Activated T-helper 2 cell treated with anti-CD3 and anti-CD28 coated beads, Interferon-gamma antibody, Interleukin-2, Interleukin-4, amounts not matched to agents 10 μg/mL and 5 μg/mL and 100 μg/mL, durations not matched to agents 14 hours and 24 hours and 36 hours (primary cell): ENCODE data around the gene CLSTN2. TPM values are rescaled to one million over a fixed set of nuclear protein-coding genes. Genes with fewer than 3 reads are reported as not detected.

Experiments used
- DNase-seq: peaks from one replicate; pipeline ENCODE4 v3.0.0; 2021; ENCODE audit warnings: low spot score
- H3K27ac Mint-ChIP-seq: one replicate; pipeline ENCODE4 v1.8.0; 2021; ENCODE audit warnings: mixed read lengths
- H3K27me3 Mint-ChIP-seq: one replicate; pipeline ENCODE4 v1.8.0; 2021; ENCODE audit warnings: low read depth, mixed read lengths
- H3K36me3 Mint-ChIP-seq: one replicate; pipeline ENCODE4 v1.8.0; 2021; ENCODE audit warnings: low read depth, mixed read lengths
- H3K4me1 Mint-ChIP-seq: one replicate; pipeline ENCODE4 v1.8.0; 2021; ENCODE audit warnings: low read depth, mixed read lengths
- H3K4me3 Mint-ChIP-seq: one replicate; pipeline ENCODE4 v1.8.0; 2021; ENCODE audit warnings: low read depth, mild to moderate bottlenecking, moderate library complexity, mixed read lengths
- H3K9me3 Mint-ChIP-seq: one replicate; pipeline ENCODE4 v1.8.0; 2021; ENCODE audit warnings: mixed read lengths
- intact Hi-C: fragments of 100-400 bp; cut with micrococcal nuclease; formaldehyde crosslinking; loops from one replicate; pipeline ENCODE4 v1.15.1; 2023
- total RNA-seq: library from RNA; stranded (reverse); gene quantifications from 2 replicates; pipeline ENCODE4 v1.2.3, GENCODE V29; 2022

CLSTN2 gene
- total RNA-seq, 1 donor from 2014 or later, result not detected

- no peak overlapping the region for H3K4me3 Mint-ChIP-seq
- no peaks in the 10 kb centered on the region for H3K36me3 Mint-ChIP-seq
- H3K27me3 Mint-ChIP-seq, result no peaks in the 10 kb centered on the region
- H3K4me1 Mint-ChIP-seq, result no peaks in the 10 kb centered on the region
- H3K9me3 Mint-ChIP-seq, result no peaks in the 10 kb centered on the region
- no peak overlapping the region for H3K27ac Mint-ChIP-seq
- intact Hi-C loops, result no loop called here
- DNase-seq, result no peak
Measured at GRCh38 chr3:140341203-140341602, 406.2 kb downstream of the CLSTN2 start.

GRCh38 chr3:140341817-140342403 lies 406.9 kb downstream of the CLSTN2 start:
- H3K4me1 Mint-ChIP-seq, result no peaks in the 10 kb centered on the region
- no peaks in the 10 kb centered on the region for H3K9me3 Mint-ChIP-seq
- H3K36me3 Mint-ChIP-seq, result no peaks in the 10 kb centered on the region
- intact Hi-C loops, result no loop called here
- DNase-seq, result no peak
- no peak overlapping the region for H3K27ac Mint-ChIP-seq
- no peaks in the 10 kb centered on the region for H3K27me3 Mint-ChIP-seq
- H3K4me3 Mint-ChIP-seq, result no peak overlapping the region

GRCh38 chr3:140342668-140343067 lies 407.7 kb downstream of the CLSTN2 start:
- Mint-ChIP-seq H3K4me3 (no peak overlapping the region), H3K9me3 (no peaks in the 10 kb centered on the region), H3K27me3 (no peaks in the 10 kb centered on the region), H3K27ac (no peak overlapping the region), H3K36me3 (no peaks in the 10 kb centered on the region), H3K4me1 (no peaks in the 10 kb centered on the region)
- intact Hi-C loops, result no loop called here
- DNase-seq, result no peak

DNA sequence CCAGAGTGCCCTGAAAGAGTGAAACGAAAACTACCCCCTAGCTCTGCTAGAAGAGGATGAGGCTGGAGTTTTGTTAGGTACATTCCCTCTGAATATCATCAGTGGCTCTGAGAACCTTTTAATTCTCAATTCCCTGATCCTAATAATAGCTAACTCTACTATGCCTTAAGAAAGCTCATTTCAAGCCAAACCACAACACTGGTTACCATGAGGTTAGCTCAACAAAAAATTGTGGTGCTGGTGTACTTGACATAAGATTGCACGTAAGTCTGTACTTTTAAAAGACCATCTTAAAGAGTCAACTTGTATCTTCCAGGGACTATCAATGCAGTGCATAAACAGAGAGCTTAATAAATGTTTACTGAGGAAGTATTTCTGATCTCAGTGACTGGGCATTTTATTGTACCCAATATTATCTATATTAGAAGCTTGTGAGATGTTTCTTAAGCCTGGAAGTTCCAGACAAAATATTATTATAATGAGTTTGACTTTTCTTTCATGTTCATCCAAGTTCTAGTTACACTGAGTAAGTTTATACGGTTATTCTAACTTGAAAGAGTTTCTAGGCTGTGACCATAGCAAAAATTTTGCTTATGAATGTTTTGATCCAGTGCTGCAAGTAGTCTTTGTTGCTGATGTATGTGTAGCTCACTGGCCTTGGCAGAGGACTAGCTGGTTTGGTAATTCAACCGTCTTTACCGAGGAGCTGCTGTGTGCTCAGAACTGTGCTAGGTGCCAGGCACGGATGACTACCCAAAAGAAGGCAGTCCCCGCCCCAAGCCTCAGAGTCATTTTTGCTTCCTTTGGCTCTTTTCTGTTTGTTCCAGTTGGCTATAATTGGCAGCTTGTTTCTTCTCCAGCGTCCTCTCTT lies 408.5 kb downstream of the CLSTN2 start:
- intact Hi-C loops, result no loop called here
- Mint-ChIP-seq H3K27me3 (no peaks in the 10 kb centered on the region), H3K4me1 (no peaks in the 10 kb centered on the region), H3K27ac (no peak overlapping the region), H3K36me3 (no peaks in the 10 kb centered on the region), H3K9me3 (no peaks in the 10 kb centered on the region), H3K4me3 (no peak overlapping the region)
- DNase-seq, result no peak

- H3K4me1 Mint-ChIP-seq, result no peaks in the 10 kb centered on the region
- H3K27me3 Mint-ChIP-seq, result no peaks in the 10 kb centered on the region
- peaks cover 5% of the 10 kb centered on the region for H3K9me3 Mint-ChIP-seq
- no peak for DNase-seq
- intact Hi-C loops, result no loop called here
- H3K27ac Mint-ChIP-seq, result no peak overlapping the region
- H3K4me3 Mint-ChIP-seq, result no peak overlapping the region
- no peaks in the 10 kb centered on the region for H3K36me3 Mint-ChIP-seq
Measured at GRCh38 chr3:140344082-140344454, 409.1 kb downstream of the CLSTN2 start.

DNA sequence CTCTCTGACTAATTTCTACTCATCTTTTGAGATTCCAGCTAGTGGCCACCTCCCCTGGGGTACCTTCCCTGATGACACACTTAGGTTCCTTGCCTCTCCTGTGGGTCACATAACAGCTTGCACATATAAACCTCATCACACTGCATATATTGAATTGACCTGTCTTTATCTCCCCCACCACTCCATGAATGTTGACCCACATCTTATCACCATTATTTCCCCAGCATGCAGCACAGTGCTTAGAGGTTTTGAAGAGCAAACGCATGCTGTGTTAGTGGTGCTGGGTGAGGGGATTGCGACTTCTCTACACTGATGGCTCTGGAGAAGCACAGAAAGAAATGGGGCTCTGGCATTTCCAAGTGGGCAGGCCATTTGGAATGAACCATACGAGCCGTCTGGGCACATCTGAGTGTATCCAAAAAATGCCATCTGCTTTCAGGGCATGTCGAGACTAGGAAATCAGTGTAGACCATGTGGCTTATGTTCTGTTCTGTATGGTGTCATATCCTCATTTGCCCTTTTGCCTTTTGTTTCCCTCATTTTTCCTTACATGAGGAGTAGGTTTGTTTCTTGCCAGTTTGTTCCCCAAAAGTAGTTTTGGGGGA lies 409.7 kb downstream of the CLSTN2 start:
- no peaks in the 10 kb centered on the region for H3K27me3 Mint-ChIP-seq
- intact Hi-C loops, result no loop called here
- H3K36me3 Mint-ChIP-seq, result no peaks in the 10 kb centered on the region
- no peak overlapping the region for H3K4me3 Mint-ChIP-seq
- H3K27ac Mint-ChIP-seq, result no peak overlapping the region
- no peaks in the 10 kb centered on the region for H3K4me1 Mint-ChIP-seq
- peaks cover 11% of the 10 kb centered on the region for H3K9me3 Mint-ChIP-seq
- DNase-seq, result no peak

DNA sequence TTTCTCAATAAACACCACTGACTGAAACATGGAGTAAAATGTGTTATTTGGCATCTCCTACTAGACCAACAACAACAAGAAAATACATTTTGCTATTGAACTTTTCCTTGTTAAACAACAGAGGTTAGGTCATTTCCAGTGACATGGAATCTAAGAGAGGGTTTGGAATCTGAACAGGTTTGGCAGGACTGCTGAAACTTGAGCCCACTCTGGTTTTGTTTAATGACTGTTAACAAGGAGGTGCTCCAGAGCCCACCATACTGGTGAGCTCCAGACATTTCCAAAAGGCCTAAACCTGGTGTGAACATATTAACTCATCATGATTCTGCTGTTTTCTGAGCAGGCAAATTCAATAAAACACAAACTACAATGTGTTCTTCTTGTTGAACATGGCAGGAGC lies 412.2 kb downstream of the CLSTN2 start:
- Mint-ChIP-seq H3K27me3 (no peaks in the 10 kb centered on the region), H3K9me3 (peaks cover 14% of the 10 kb centered on the region), H3K36me3 (no peaks in the 10 kb centered on the region), H3K27ac (no peak overlapping the region), H3K4me1 (no peaks in the 10 kb centered on the region), H3K4me3 (no peak overlapping the region)
- no peak for DNase-seq
- intact Hi-C loops, result no loop called here

- Mint-ChIP-seq H3K27ac (no peak overlapping the region), H3K4me1 (no peaks in the 10 kb centered on the region), H3K36me3 (no peaks in the 10 kb centered on the region), H3K4me3 (no peak overlapping the region), H3K9me3 (peaks cover 14% of the 10 kb centered on the region), H3K27me3 (no peaks in the 10 kb centered on the region)
- intact Hi-C loops, result no loop called here
- no peak for DNase-seq
Measured at GRCh38 chr3:140349938-140350337, 415.0 kb downstream of the CLSTN2 start.

- DNase-seq, result no peak
- no peaks in the 10 kb centered on the region for H3K27me3 Mint-ChIP-seq
- H3K4me1 Mint-ChIP-seq, result no peaks in the 10 kb centered on the region
- no peak overlapping the region for H3K4me3 Mint-ChIP-seq
- no peaks in the 10 kb centered on the region for H3K36me3 Mint-ChIP-seq
- intact Hi-C loops, result no loop called here
- peaks cover 14% of the 10 kb centered on the region for H3K9me3 Mint-ChIP-seq
- H3K27ac Mint-ChIP-seq, result no peak overlapping the region
Measured at GRCh38 chr3:140351466-140351865, 416.5 kb downstream of the CLSTN2 start.

DNA sequence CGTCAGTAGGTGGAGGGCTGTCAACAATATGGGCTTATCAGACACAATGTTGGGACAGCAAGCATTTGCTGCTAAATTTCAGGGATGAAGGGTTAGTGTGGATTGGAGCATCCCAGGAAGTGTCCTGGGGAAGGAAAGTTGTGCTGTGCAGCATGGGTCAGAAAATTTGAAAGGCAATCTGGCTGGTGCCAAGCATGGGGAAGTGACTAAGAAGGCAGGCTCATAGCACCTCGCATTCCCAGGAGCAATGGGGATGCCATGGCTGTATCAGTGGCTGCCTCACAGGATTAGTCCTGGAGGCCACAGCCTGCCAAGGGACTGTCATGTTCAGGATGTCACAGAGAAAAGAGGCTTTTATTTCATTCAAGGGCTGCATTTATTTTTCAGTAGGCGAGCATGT lies 420.5 kb downstream of the CLSTN2 start:
- H3K4me1 Mint-ChIP-seq, result no peaks in the 10 kb centered on the region
- no peak for DNase-seq
- H3K4me3 Mint-ChIP-seq, result no peak overlapping the region
- H3K27ac Mint-ChIP-seq, result no peak overlapping the region
- peaks cover 6% of the 10 kb centered on the region for H3K27me3 Mint-ChIP-seq
- H3K9me3 Mint-ChIP-seq, result no peaks in the 10 kb centered on the region
- intact Hi-C loops, result no loop called here
- no peaks in the 10 kb centered on the region for H3K36me3 Mint-ChIP-seq

DNA sequence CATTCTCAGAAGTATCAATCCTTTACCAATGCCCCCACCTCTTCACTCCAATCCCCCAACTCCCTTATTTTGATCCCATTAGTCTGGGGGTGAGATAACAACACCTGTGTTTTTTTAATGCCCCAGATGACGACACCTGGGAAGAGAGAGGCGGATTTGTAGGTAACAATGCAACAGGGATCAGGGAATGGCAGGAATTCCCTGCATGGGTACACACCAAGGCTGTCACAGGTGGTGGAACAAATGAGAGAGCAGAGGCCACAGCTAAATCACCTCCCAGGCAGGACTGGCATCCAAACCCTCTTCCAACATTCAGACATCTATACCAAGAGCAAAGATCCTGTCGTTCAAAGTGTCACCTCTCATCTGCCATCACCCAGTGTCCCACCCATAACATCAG lies 423.7 kb downstream of the CLSTN2 start:
- H3K4me3 Mint-ChIP-seq, result no peak overlapping the region
- no peaks in the 10 kb centered on the region for H3K36me3 Mint-ChIP-seq
- peaks cover 6% of the 10 kb centered on the region for H3K27me3 Mint-ChIP-seq
- intact Hi-C loops, result no loop called here
- H3K27ac Mint-ChIP-seq, result no peak overlapping the region
- DNase-seq, result no peak
- no peaks in the 10 kb centered on the region for H3K9me3 Mint-ChIP-seq
- no peaks in the 10 kb centered on the region for H3K4me1 Mint-ChIP-seq

GRCh38 chr3:140359233-140359995 lies 424.4 kb downstream of the CLSTN2 start:
- Mint-ChIP-seq H3K9me3 (no peaks in the 10 kb centered on the region), H3K36me3 (no peaks in the 10 kb centered on the region), H3K4me1 (no peaks in the 10 kb centered on the region), H3K27ac (no peak overlapping the region), H3K4me3 (no peak overlapping the region), H3K27me3 (peaks cover 6% of the 10 kb centered on the region)
- DNase-seq, result no peak
- intact Hi-C loops, result no loop called here

- Mint-ChIP-seq H3K4me1 (no peaks in the 10 kb centered on the region), H3K4me3 (no peak overlapping the region), H3K27ac (no peak overlapping the region), H3K36me3 (no peaks in the 10 kb centered on the region), H3K9me3 (no peaks in the 10 kb centered on the region), H3K27me3 (peaks cover 6% of the 10 kb centered on the region)
- intact Hi-C loops, result no loop called here
- DNase-seq, result no peak
Measured at GRCh38 chr3:140360332-140360731, 425.3 kb downstream of the CLSTN2 start.
